HG03280 (cell line): ENCODE results near the gene THEM4.
"Not testable (repeated sequence)": the region's sequence is repeated elsewhere in the genome, so short reads cannot be mapped to it uniquely, and the experiment has no call there.

ENCODE experiments used
- ATAC-seq: cut with Tn5 transposase; IDR thresholded peaks from one replicate; pipeline ENCODE4 v1.9.1; 2021; ENCODE audit warnings: mild to moderate bottlenecking, moderate library complexity; ENCODE audit not compliant: unreplicated experiment

THEM4 gene

GRCh38 chr1:151860504-151861187 lies 48.7 kb downstream of the THEM4 start:
- ATAC-seq, result no peak

DNA sequence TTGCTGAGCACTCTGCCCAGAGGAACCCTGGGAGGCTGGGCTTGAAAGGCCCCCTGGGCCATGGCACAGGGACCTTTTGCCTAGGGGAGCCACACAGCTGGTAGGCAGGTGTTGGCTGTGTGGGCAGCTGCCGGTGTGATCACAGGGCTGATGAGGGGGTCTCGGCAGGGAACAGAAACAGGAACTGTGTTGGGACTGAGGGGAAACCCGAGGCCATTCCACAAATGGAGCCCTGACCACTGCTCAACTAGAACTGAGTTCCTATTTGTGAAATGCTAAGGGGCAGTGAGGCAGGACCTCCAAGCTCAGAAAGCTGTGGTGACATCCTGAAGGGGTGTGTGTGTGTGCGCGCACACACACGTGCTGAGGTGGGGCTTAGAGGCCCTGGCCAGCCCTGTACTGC lies 49.4 kb downstream of the THEM4 start:
- no peak for ATAC-seq

DNA sequence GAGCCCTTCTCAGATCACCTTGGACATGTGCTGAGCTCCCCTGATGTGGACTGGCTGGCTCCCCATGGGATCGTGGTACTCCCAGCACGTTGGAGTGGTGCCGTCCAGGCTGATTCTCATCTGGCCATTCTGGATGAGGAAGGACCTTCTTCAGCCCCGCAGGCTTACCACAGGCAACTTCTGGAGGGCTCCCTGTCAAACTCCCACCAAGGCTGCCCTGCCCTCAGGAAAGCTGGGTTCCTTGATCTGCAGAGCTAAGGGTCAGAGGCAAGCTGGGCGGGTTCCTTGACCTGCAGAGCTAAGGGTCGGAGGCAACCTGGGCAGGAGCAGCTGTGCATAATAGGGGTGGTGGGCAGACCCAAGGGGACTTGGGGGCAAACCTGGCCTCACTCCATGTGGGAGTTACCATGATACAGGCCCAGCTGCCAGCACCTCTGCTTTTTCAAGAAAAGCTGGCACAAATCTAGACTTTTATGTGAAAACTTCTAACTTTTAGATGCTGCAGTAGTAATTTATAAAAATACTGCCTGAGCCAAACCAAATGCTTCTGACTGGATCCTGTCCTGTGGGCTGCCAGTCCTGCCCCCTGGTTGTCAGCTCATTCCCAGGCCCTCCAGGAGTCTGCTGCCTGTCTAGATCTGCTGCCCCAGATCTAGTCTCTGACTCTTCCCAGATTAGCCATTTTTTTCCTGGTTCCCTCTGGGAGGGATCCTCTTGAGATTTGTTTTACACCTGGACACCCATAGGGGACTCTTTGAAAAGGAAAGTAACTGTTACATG lies 50.2 kb downstream of the THEM4 start:
- no peak for ATAC-seq

DNA sequence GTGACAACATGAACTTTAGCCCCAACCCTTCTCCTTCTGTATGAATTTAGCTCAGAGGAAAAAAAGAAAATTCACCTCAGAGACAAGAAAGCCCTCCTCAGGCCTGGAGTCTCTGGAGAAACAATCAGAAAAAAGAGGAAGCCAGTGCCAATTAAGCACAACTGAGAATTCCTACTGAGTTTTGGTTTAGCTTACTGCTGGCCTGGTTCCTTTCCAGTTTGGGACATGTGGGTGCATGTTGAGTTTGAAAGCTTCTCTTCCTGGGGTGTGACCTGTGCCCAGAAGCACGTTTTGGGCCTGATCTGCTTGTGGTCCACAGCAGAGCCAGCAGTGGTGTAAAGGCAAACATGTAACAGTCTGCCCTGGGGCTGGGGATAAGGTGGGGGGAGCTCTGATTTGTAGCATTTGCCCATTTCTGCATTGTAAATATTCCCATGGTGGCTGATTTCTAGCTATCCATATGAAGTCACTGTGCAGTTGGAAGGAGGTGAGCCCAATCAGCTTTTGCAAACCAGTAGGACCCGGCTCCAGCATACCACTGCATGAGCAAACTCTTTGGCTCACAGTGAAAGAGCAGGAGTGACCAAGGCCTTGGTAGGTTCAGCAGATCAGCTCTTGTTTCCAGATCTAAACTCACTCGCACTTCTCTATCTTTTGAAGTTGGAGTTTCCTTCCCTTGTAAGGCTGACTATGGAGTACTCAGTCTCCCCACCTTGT lies 51.1 kb downstream of the THEM4 start:
- ATAC-seq, result no peak

DNA sequence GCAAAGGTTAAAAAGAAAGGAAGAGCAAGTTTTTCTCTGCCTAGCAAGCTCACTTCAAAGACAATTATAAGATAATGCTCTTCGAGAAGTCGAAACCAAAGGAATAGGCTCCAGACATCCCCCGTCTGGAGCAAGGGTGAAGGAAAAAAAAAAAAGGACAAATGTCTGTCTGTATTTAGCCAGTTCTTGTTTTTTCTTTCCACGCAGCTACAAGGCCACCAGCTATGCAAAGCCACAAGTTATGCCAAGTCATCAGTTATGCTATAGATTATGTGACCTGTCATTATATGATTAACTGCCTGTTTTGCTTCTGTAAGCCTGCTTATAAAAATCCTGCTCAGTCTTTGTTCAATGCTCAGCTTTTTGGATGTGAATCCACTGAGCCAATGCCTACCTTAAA lies 53.4 kb downstream of the THEM4 start:
- ATAC-seq, result no peak

DNA sequence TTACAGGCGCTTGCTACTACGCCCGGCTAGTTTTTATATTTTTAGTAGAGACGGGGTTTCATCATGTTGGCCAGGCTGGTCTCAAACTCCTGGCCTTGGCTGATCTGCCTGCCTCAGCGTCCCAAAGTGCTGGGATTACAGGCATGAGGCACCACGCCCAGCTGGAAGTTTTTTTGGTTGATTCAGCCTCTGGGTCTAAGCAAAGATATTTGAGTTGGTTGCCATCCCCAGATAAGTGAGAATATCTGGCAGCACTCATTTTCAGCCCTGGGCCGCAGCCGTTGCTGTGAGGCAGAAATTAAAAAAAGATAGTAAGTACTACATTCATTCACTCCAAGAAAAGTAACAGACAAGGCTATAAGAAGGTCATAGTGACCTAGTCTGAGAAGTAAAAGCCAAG lies 53.8 kb downstream of the THEM4 start:
- not testable (repeated sequence) for ATAC-seq

GRCh38 chr1:151854658-151855057 lies 54.7 kb downstream of the THEM4 start:
- no peak for ATAC-seq

DNA sequence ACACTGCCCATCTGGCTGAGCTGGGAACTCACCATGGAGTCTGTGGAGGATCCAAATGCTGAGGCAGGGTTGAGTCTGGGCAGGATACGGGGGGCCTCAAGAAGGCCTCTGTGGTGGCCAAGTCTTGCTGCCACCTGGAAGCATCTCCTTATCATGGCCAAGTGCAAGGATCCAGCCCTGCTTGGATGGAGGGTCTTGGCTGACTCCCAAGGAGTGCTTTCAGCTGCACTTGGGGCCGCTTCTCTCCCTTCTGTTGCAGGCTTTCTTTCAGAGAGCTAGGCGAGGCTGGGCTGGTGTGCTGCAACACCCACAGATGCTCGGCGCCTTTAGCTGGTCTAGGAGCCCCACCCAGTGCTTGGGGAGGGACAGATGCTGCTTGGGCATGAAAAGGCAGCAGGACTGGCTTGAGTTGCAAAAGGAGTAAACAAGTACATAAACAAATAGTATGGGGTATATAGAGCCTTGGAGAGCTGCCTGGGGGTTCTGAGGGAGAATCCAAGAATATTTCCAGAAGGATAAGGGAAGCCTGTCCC lies 55.8 kb downstream of the THEM4 start, which contains the start of gene THEM5:
TSS of gene THEM5 (minus strand) at position 302 of the 533 bp plus-strand sequence. CDS start at position 155, 147 bp downstream.
- no peak for ATAC-seq

GRCh38 chr1:151852733-151853132 lies 56.6 kb downstream of the THEM4 start:
- no peak for ATAC-seq

GRCh38 chr1:151851886-151852285 lies 57.4 kb downstream of the THEM4 start:
- no peak for ATAC-seq

- ATAC-seq, result no peak
Measured at GRCh38 chr1:151849871-151850270, 59.4 kb downstream of the THEM4 start.

DNA sequence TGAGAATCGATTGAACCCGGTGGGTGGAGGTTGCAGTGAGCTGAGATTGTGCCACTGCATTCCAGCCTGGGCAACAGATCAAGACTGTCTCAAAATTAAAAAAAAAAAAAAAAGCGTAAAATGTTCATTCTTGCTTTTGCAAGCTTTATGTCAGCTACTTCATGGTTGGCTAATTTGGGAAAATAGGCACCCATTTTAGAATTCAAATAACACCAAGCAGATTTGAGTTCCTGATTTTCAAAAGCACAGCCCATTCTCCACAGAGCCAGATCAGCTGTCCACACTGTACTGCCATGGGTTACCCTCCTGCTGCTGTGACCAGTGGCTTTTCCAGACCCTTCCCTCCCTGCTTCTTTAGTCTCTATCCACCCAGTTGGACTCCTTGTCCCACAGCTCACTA lies 60.2 kb downstream of the THEM4 start:
- ATAC-seq, result no peak

- no peak for ATAC-seq
Measured at GRCh38 chr1:151847867-151848596, 61.3 kb downstream of the THEM4 start.

DNA sequence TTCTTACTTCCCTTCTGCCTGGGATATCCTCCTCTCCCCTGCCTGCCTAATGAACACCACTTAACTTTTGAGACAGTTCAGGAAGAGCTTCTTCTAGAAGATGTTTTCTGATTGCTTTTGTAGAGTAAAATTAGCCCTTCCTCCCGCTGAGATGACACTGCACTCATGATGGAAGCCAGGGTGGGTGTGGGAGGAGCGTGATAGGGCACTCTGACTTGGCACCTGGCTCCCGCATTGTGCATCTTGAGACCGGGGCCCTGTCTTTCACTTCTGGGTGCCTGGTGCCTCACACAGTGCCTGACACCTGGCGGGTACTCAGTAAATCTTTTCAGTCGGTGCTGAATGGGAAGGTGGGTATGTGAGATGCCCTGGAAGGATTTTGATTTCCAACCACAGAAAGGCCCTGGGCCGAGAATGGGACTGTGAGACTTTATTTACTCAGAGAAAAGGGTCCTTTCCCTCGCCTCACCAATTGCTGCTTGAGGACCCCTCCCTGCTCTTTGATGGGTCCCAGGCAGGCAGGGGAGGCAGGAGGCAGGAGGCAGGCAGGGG lies 62.5 kb downstream of the THEM4 start:
- ATAC-seq, result no peak

DNA sequence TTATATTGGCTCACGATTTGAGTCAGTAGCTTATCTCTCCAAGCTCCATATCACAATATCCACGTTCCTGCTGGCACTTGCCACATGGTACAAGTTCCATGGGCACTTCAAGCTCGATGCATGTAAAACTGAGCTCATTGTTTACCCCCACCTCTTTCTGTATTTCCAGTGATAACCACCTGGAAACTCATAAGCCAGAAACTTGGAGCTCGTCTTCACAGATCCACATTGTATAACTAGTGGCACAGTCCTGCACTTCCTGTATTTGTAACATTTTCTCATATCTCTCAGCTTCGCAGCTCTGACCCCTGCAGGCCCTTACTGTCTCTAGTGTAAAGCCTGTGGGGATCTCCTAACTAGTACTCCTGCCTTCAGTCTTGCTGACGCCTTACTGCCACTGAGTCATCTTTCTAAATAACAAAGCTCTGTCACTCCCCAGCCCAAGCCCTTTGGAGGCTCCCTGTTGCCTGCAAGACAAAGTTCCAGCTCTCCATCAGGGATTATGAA lies 63.2 kb downstream of the THEM4 start:
- no peak for ATAC-seq

DNA sequence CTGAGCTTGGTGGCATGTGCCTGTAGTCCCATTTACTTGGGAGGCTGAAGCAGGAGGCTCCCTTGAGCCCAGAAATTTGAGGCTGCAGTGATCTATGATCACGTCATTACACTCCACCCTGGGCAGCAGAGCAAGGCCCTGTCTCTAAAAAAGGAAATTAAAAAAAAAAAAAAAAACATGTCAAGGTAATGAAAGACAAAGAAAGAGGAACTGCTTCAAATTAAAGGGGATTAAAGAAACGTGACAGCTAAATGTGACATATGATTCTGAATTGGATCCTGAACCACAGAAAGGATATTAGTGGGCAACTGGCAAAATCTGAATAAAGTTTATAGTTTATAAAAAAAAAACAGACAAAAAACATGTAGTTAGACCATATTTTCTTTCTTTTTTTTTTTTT lies 65.9 kb downstream of the THEM4 start:
- ATAC-seq, result no peak

DNA sequence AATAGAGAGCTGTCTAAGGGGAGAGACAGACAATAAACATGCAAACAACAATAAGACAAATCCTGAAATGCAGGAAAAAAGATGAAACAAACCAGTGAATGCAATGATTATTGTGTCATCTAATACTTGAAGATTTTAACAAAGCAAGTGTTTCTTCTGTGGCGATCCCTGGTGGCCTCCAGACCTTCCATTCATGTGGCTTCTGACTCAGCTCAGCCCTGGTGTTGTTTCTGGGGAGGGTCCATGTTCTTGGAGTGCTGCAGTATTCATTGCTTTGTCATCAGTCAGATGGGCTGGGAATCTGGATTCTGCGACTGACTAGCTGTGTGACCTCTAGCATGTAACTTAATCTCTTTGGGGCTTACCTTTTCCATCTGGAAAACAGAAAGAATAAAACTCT lies 68.2 kb downstream of the THEM4 start:
- ATAC-seq, result no peak

DNA sequence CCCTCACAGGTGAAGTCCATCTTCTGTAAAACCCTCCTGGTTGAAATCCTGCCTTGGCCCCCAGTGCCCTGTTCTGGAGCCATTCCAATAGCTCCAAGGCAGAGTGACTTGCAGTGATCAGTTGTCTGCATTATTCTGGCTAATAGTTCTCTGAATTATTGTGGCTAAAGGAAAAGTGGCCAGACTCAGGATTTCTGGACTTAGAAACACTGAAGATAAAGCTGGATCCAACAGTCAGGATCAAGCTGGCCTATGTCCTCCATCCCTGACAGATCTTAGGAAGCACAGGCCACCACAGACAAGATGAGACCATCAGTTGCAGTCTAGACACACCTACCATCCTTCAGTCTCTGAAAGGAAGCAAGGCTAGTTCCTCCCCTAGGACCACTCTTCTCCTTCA lies 68.9 kb downstream of the THEM4 start:
- no peak for ATAC-seq

DNA sequence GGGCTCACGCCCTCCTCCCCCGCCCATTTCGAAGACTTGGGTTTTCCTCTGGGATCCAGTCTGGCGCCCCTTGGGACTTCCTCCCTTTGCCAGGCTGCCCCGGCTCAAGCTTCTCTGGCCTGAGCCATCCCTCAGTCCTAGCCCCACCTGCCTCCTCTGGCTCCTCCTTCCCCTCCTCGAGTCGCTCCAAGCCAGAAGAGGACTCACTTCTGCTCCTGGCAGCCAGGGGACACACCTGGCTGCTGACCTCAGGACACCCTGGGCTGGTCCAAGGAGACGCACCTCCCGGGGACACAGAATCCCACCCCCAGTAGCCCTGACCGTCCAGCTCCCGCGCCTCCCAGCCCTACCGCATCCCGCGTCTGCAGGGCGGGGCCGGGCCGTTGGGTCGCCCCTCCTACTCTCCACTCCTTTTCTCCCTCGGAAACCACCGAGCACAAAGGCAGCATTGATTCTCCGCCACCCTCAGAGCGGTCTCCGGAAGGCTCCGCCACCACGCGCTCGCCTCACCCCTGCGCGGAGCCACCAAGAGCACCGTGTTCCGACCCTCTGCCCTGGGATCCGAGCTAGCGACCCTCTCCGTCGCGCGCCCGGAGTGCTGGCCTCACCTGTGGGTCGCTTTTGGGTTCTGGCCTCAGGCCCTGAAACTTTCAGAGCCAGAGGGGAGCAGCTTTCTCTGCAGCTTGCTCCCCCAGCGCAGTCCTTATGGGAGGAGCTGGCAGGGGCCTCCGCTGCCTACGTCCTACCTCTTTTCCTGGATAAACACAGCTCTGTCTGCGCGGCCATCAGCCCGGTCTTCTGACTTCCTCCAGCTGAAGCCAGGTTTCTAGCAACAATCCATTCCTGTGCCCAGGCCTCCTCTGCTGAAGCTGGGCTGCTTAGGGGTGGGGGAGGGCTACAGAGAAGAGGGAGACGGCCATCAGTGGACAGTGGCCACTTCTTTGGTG lies 69.6 kb downstream of the THEM4 start, which contains the start of gene C2CD4D:
TSS of gene C2CD4D (minus strand) at position 364 of the 947 bp plus-strand sequence. CDS start 831 bp downstream, outside the sequence.
- no peak for ATAC-seq
